K562 (cell line): ENCODE data around the gene NUP188. TPM values are rescaled to one million over a fixed set of nuclear protein-coding genes. Genes with fewer than 3 reads are reported as not detected.

Experiments
- AFF1 ChIP-seq, 2 experiments: fragments of 450-650 bp; IDR thresholded peaks; 2 replicates each; pipeline ENCODE4 v1.6.1; 2018; ENCODE audit warnings: mild to moderate bottlenecking in 2 of 2, low read depth in 1 of 2; ENCODE audit not compliant: partially characterized antibody in 2 of 2
- ARNT ChIP-seq, 2 experiments: fragments of 450-650 bp; IDR thresholded peaks; 2 replicates each; pipeline ENCODE4 v1.6.1; 2016; ENCODE audit warnings: mild to moderate bottlenecking in 1 of 2
- BCOR ChIP-seq: fragments of 450-650 bp; IDR thresholded peaks from 2 replicates; pipeline ENCODE4 v1.6.1; 2016
- CC2D1A ChIP-seq: fragments of 450-650 bp; IDR thresholded peaks from 2 replicates; pipeline ENCODE4 v1.6.1; 2017; ENCODE audit warnings: mild to moderate bottlenecking
- ETV5 ChIP-seq: sonication (generic); formaldehyde crosslinking; IDR thresholded peaks from 2 replicates; pipeline ENCODE4 v1.4.0; 2020; ENCODE audit warnings: low read depth, mild to moderate bottlenecking, missing genetic modification reagents
- FOXA1 ChIP-seq: fragments of 450-650 bp; IDR thresholded peaks from 2 replicates; pipeline ENCODE4 v1.6.1; 2016; ENCODE audit warnings: mild to moderate bottlenecking, borderline replicate concordance
- HMG20A ChIP-seq: fragments of 450-650 bp; formaldehyde crosslinking; conservative IDR thresholded peaks from 2 replicates; pipeline ENCODE4 v1.4.0; 2020; ENCODE audit warnings: mild to moderate bottlenecking, mixed read lengths
- HMG20B ChIP-seq: fragments of 250-450 bp; sonication (Bioruptor Pico); IDR thresholded peaks from 2 replicates; pipeline ENCODE4 v1.5.0; 2021; ENCODE audit warnings: mild to moderate bottlenecking
- POLR3G ChIP-seq: IDR thresholded peaks from 2 replicates; pipeline ENCODE4 v1.6.1; 2011; ENCODE audit not compliant: insufficient read length, insufficient replicate concordance; ENCODE audit errors: extremely low read depth
- RBFOX2 ChIP-seq: fragments of 200-400 bp; formaldehyde crosslinking; IDR thresholded peaks from 2 replicates; pipeline ENCODE4 v1.6.1; 2017; ENCODE audit warnings: low read depth, mild to moderate bottlenecking, low read length, moderate library complexity
- RBM39 ChIP-seq: fragments of 200-400 bp; formaldehyde crosslinking; optimal IDR thresholded peaks from 2 replicates; pipeline ENCODE3; 2018; ENCODE audit warnings: low read depth, low read length
- SMARCA4 ChIP-seq: fragments of 450-650 bp; IDR thresholded peaks from 2 replicates; pipeline ENCODE4 v1.6.1; 2016
- TAF1 ChIP-seq: IDR thresholded peaks from 2 replicates; pipeline ENCODE4 v1.6.1; 2011; ENCODE audit warnings: mild to moderate bottlenecking, low read length, moderate library complexity; ENCODE audit not compliant: insufficient read depth, control insufficient read depth, severe bottlenecking; ENCODE audit errors: extremely low read depth
- TCF7 ChIP-seq: sonication (generic); IDR thresholded peaks from 2 replicates; pipeline ENCODE4 v1.6.1; 2016; ENCODE audit warnings: antibody characterized with exemption, borderline replicate concordance
- ZNF143 ChIP-seq: sonication (generic); formaldehyde crosslinking; IDR thresholded peaks from 2 replicates; pipeline ENCODE4 v1.9.0; 2022; ENCODE audit warnings: mild to moderate bottlenecking, missing genetic modification reagents
- ZNF280B ChIP-seq: fragments of 250-450 bp; sonication (Bioruptor Pico); IDR thresholded peaks from 2 replicates; pipeline ENCODE4 v1.5.1; 2021; ENCODE audit warnings: mild to moderate bottlenecking
- ZNF561 ChIP-seq: fragments of 450-650 bp; formaldehyde crosslinking; conservative IDR thresholded peaks from 2 replicates; pipeline ENCODE4 v1.4.0; 2020; ENCODE audit warnings: mild to moderate bottlenecking, moderate library complexity
- polyA plus RNA-seq, 8 experiments: library from polyadenylated mRNA; depleted of rRNA in 4 of 8; stranded (reverse) in 5 of 8; unstranded in 3 of 8; fragments of >200 nt; fragmentation: Nextera tagmentation in 2 of 8; fragmentation: Illumina TruSeq in 1 of 8; extraction: Ambion mirVana in 2 of 8; extraction: Trizol in 1 of 8; gene quantifications; 2 replicates each; pipeline versions ENCODE4 v1.2.1 to v1.2.3, GENCODE V29; 2011 to 2014; ENCODE audit warnings: inconsistent platforms in 1 of 8, missing spikeins in 1 of 8
- total RNA-seq, 7 experiments: library from RNA; depleted of rRNA in 6 of 7; stranded (reverse); fragments of >200 nt in 6 of 7; fragmentation: Illumina TruSeq in 2 of 7; extraction: Trizol in 2 of 7; gene quantifications; 2 replicates each; pipeline versions ENCODE4 v1.2.1 to v1.2.3, GENCODE V29; 2011 to 2021; ENCODE audit warnings: low replicate concordance in 1 of 7

NUP188 gene
- total and polyA plus RNA-seq, 9 of the 15 experiments (the other 6 are each of a cell fraction or from before 2014, with no cell fraction given): 11.7 to 135 (median 70.6) TPM

- TF ChIP-seq AFF1 (IDR thresholded peaks at IDR 0.05; ENCODE audit: low read depth in 1 of 2, partially characterized antibody in 2 of 2): no peak
- no peak for TF ChIP-seq RBM39
- no peak for TF ChIP-seq FOXA1
- TF ChIP-seq SMARCA4: no peak
- TF ChIP-seq RBFOX2: peak; percentile 79
- no peak for TF ChIP-seq TCF7
- TF ChIP-seq ZNF561 (CRISPR knock-in tag): no peak
- TF ChIP-seq ARNT (IDR thresholded peaks at IDR 0.05): no peak
- peak; percentile 21 for TF ChIP-seq TAF1
- TF ChIP-seq ZNF280B (CRISPR knock-in tag): no peak
- TF ChIP-seq BCOR: 0 out of 2 replicates have a peak, but pooled peaks have one; percentile 15
- no peak for TF ChIP-seq POLR3G
- TF ChIP-seq ZNF143: no peak
- TF ChIP-seq ETV5: no peak
- TF ChIP-seq HMG20A: no peak
- no peak for TF ChIP-seq CC2D1A
- no peak for TF ChIP-seq HMG20B
These were observed 88.9 kb downstream of the NUP188 start, which contains the start of gene MIGA2 (continued) for GRCh38 chr9:129036241-129036922.
